Colonic mucosa (tissue), 4 donors: Measurements from ENCODE around the gene MGAT4A. TPM values are rescaled to one million over a fixed set of nuclear protein-coding genes. Genes with fewer than 3 reads are reported as not detected.

Experiments
- DNase-seq: peaks from one replicate; pipeline ENCODE4 v3.0.0-alpha.2; 2020
- H3K27ac ChIP-seq: fragments of 200-600 bp; one replicate; pipeline ENCODE4 v1.8.0; 2021
- H3K27me3 ChIP-seq: fragments of 200-600 bp; one replicate; pipeline ENCODE4 v1.8.0; 2021
- H3K36me3 ChIP-seq: fragments of 200-600 bp; one replicate; pipeline ENCODE4 v1.8.0; 2021
- H3K4me1 ChIP-seq: fragments of 200-600 bp; one replicate; pipeline ENCODE4 v1.8.0; 2021; ENCODE audit warnings: mild to moderate bottlenecking
- H3K4me3 ChIP-seq: fragments of 200-600 bp; one replicate; pipeline ENCODE4 v1.8.0; 2021
- H3K9ac ChIP-seq, 2 donors: one replicate each; pipeline ENCODE4 v1.7.0; 2013; ENCODE audit warnings: control low read depth in 2 of 2, low read depth in 2 of 2, low read length in 2 of 2
- H3K9me3 ChIP-seq: fragments of 200-600 bp; one replicate; pipeline ENCODE4 v1.8.0; 2021
- intact Hi-C: fragments of 100-400 bp; cut with DNase I; formaldehyde crosslinking; loops from one replicate; pipeline ENCODE4 v1.14.1; 2022
- total RNA-seq, 2 donors: library from RNA; stranded (reverse); fragmentation: NEBNext Ultra II Directional in 1 of 2; extraction: Animal tissue kit (Norgen Biotek cat#: 25700) in 1 of 2; gene quantifications; one replicate each; pipeline ENCODE4 v1.2.1, GENCODE V29; 2021
- TF ChIP-seq, protein P1 (sequence below): fragments of 200-600 bp; IDR thresholded peaks from one replicate; pipeline ENCODE4 v1.8.0; 2022; ENCODE audit warnings: antibody characterized with exemption, mild to moderate bottlenecking
- donor health status: healthy.
- donor health status: DM: no; HTN: no; CAD: no.
- donor health status: DM: no; HTN: no; CAD: no.

Gene MGAT4A
- total RNA-seq, 2 donors from 2014 or later, result 103 to 125 TPM

DNA sequence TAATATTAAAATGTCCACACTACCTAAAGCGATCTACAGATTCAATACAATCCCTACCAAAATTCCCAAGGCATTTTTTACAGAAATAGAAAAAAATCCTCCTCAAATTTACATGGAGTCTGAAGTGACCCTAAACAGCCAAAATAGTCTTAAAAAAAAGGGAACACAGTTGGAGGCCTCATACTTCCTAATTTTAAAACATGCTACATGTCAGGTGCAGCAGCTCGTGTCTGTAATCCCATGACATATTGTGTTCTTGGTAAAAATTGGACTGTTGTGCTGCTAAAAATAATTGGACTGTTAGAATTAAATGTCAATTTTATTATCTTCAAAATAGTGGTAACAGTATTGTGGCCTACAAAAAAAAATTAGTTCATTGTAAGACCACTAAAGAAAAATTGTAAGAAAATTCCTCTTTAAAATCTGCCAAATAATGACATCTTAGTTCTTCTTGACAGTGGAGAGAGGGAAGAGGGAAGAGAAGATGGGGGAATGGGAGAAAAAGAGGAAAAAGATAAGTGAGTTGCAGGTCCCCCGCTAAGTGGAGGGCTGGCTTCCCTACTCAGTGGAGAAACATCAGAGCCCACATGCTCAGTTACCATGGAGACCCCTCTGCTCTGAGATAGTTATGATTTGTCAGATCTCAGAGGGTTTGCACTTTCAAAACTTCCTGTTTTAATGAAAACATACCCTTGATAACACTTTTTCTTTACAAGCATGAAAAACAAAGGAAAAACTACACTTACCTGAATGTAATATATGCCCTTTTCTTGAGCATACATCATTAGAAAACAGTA is 76.0 kb downstream of the MGAT4A start:
- DNase-seq, result no peak
- Histone ChIP-seq H3K9ac (no peak overlapping the region), H3K36me3 (no peaks in the 10 kb centered on the region), H3K27ac (no peak overlapping the region), H3K4me3 (no peak overlapping the region), H3K4me1 (no peaks in the 10 kb centered on the region), H3K27me3 (no peaks in the 10 kb centered on the region), H3K9me3 (no peaks in the 10 kb centered on the region)
- TF ChIP-seq, protein P1, sequence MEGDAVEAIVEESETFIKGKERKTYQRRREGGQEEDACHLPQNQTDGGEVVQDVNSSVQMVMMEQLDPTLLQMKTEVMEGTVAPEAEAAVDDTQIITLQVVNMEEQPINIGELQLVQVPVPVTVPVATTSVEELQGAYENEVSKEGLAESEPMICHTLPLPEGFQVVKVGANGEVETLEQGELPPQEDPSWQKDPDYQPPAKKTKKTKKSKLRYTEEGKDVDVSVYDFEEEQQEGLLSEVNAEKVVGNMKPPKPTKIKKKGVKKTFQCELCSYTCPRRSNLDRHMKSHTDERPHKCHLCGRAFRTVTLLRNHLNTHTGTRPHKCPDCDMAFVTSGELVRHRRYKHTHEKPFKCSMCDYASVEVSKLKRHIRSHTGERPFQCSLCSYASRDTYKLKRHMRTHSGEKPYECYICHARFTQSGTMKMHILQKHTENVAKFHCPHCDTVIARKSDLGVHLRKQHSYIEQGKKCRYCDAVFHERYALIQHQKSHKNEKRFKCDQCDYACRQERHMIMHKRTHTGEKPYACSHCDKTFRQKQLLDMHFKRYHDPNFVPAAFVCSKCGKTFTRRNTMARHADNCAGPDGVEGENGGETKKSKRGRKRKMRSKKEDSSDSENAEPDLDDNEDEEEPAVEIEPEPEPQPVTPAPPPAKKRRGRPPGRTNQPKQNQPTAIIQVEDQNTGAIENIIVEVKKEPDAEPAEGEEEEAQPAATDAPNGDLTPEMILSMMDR, result no peak
- intact Hi-C loops, result loop anchor here (10.0 kb wide), 1 partner anchor 70 kb away; no protein-coding TSS in a partner anchor

DNA sequence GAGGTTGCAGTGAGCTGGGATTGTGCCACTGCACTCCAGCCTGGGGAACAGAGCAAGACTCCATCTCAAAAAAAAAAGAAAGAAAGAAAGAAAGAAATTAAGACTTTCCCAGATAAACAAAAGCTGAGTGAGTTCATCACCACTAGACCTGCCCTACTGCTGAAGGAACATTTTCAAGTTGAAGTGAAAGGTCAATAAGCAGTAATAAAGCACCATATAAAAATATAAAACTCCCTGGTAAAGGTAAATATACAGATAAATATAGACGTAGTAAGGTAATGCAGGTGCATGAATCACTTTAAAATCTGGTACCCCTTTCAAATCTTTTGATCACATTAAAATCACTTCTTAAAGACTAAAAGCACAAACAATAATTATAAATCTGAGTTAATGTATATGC is 79.9 kb downstream of the MGAT4A start:
- Histone ChIP-seq H3K36me3 (no peaks in the 10 kb centered on the region), H3K4me1 (no peaks in the 10 kb centered on the region), H3K9ac (no peak overlapping the region), H3K27me3 (no peaks in the 10 kb centered on the region), H3K27ac (no peak overlapping the region), H3K9me3 (no peaks in the 10 kb centered on the region), H3K4me3 (no peak overlapping the region)
- intact Hi-C loops, result loop anchor here (10.0 kb wide), 1 partner anchor 74 kb away; no protein-coding TSS in a partner anchor
- TF ChIP-seq, protein P1, result no peak
- DNase-seq, result no peak

DNA sequence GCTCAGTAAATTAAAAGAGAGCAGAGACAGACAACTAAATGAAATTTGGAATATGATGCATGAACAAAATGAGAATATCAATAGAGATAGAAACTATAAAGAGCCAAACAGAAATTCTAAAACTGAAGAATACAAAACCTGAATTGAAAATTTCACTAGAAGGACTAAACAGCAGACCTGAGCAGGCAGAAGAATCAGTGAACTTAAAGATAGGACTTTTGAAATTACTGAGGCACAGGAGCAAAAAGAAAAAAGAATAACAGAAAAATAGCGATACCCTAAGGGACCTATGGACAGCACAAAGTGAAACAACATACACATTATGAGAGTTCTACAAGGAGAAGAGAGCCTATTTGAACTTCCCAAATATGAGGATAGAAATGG is 80.9 kb downstream of the MGAT4A start:
- H3K27me3 ChIP-seq, result no peaks in the 10 kb centered on the region
- no peak overlapping the region for H3K4me3 ChIP-seq
- TF ChIP-seq, protein P1, result no peak
- no peak overlapping the region for H3K9ac ChIP-seq
- H3K36me3 ChIP-seq, result no peaks in the 10 kb centered on the region
- no peak overlapping the region for H3K27ac ChIP-seq
- no peaks in the 10 kb centered on the region for H3K9me3 ChIP-seq
- no peaks in the 10 kb centered on the region for H3K4me1 ChIP-seq
- intact Hi-C loops, result loop anchor here (2.0 to 10.0 kb wide), 3 partner anchors 75 to 415 kb away; no protein-coding TSS in a partner anchor
- no peak for DNase-seq

DNA sequence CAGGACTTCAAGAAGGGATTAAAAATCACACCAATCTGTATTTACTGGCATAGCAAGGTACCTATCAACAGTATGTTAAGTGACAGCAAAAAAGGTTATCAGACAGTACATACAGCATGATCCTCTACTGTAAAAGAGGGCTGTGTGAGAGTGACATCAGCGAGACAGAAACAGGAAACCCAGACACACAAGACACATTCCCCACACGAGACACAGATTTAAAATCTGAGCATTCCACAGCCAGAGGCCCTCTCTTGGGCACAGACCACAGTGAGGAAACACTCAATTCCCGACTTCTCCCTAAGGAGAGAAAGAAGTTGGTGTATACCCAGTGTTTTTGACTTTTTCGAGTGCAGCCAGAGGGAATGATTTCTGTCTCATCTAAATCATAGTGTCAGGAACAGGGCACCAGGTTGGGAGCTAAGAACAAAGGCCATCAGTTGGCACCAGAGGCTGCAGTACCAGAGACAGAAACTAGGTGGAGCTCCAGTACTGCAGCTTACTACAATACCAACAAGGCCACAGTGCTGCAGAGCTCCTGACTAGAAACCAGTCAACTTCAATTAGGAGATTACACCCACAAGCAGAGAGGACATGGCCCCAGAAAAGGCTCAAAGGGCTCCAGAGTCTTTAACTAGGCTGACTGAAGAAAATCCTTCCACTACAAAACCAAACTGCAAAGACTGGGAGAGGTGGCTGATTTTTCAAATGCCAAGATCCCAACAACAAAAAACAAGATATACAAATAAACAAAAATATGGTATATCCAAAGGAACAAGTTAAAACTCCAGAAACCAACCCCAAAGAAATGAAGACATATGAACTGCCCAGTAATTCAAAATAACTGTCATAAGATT is 81.6 kb downstream of the MGAT4A start:
- H3K27me3 ChIP-seq, result no peaks in the 10 kb centered on the region
- peak; percentile 89 for DNase-seq
- no peak overlapping the region for H3K4me3 ChIP-seq
- no peaks in the 10 kb centered on the region for H3K36me3 ChIP-seq
- H3K4me1 ChIP-seq, result no peaks in the 10 kb centered on the region
- H3K27ac ChIP-seq, result no peak overlapping the region
- intact Hi-C loops, result loop anchor here (2.0 to 10.0 kb wide), 2 partner anchors 187 to 415 kb away; no protein-coding TSS in a partner anchor
- H3K9ac ChIP-seq, result peak overlapping the region in 1 of 2 donors; percentile 9
- H3K9me3 ChIP-seq, result no peaks in the 10 kb centered on the region
- TF ChIP-seq, protein P1, result peak; percentile 98

DNA sequence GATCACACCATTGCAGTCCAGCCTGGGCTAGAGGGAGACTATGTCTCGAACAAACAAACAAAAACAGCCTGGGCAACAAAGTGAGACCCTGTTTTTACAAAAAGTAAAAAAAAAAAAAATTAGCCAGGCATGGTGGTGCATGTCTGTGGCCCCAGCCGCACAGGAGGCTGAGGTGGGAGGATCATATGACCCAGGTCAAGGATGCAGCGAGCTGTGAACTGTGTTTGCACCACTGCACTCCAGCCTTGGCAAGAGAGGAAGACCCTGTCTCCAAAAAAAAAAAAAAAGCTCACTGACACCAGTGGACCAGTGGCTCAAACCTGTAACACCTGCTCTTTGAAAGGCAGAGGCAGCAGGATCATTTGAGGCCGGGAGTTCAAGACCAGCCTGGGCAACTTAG is 82.5 kb downstream of the MGAT4A start:
- intact Hi-C loops, result loop anchor here (2.0 to 10.0 kb wide), 2 partner anchors 188 to 416 kb away; no protein-coding TSS in a partner anchor
- H3K9me3 ChIP-seq, result no peaks in the 10 kb centered on the region
- H3K36me3 ChIP-seq, result no peaks in the 10 kb centered on the region
- H3K4me1 ChIP-seq, result no peaks in the 10 kb centered on the region
- TF ChIP-seq, protein P1, result no peak
- DNase-seq, result no peak
- H3K4me3 ChIP-seq, result no peak overlapping the region
- H3K27me3 ChIP-seq, result no peaks in the 10 kb centered on the region
- no peak overlapping the region for H3K27ac ChIP-seq
- H3K9ac ChIP-seq, result no peak overlapping the region
